DND-41 (cell line): Measurements from ENCODE around the gene SDCCAG8.

ENCODE experiments used
- CTCF ChIP-seq: IDR thresholded peaks from 2 replicates; pipeline ENCODE4 v1.5.1; 2012; ENCODE audit warnings: borderline replicate concordance, low read length, moderate library complexity, mild to moderate bottlenecking; ENCODE audit not compliant: poor library complexity, severe bottlenecking; ENCODE audit errors: extremely low read depth
- EZH2 ChIP-seq: IDR thresholded peaks from 3 replicates; pipeline ENCODE4 v1.6.1; 2012; ENCODE audit warnings: borderline replicate concordance, low read depth, mild to moderate bottlenecking, moderate library complexity, low read length, inconsistent platforms; ENCODE audit not compliant: severe bottlenecking

GRCh38 chr1:243379208-243379607 lies 123.4 kb downstream of the SDCCAG8 start:
- TF ChIP-seq CTCF (no peak), EZH2 (no peak)
